HAP-1 (cell line): ENCODE measurements around the gene TENT5A.

ENCODE experiments used
- DNase-seq, 2 experiments: peaks; one replicate each; pipeline ENCODE4 v3.0.0-alpha.2; 2016 to 2020; ENCODE audit warnings: low spot score in 2 of 2
- H3K27me3 ChIP-seq: fragments of 250-450 bp; sonication (Bioruptor Pico); 2 replicates; pipeline ENCODE4 v1.5.1; 2020; ENCODE audit warnings: low read depth, mild to moderate bottlenecking, moderate library complexity
- H3K36me3 ChIP-seq: fragments of 250-450 bp; sonication (Bioruptor Pico); replicated peaks from 2 replicates; pipeline ENCODE4 v1.5.1; 2020; ENCODE audit warnings: mild to moderate bottlenecking
- H3K4me1 ChIP-seq: fragments of 250-450 bp; sonication (Bioruptor Pico); 2 replicates; pipeline ENCODE4 v1.5.1; 2020; ENCODE audit warnings: mild to moderate bottlenecking
- H3K4me3 ChIP-seq: fragments of 250-450 bp; sonication (Bioruptor Pico); 2 replicates; pipeline ENCODE4 v1.5.1; 2020; ENCODE audit warnings: mild to moderate bottlenecking, moderate library complexity
- H3K9me3 ChIP-seq: fragments of 250-450 bp; sonication (Bioruptor Pico); 2 replicates; pipeline ENCODE4 v1.5.1; 2020; ENCODE audit warnings: mild to moderate bottlenecking, moderate library complexity
- in situ Hi-C: fragments of 300-500 bp; cut with MboI; formaldehyde crosslinking; loops from 3 replicates; pipeline ENCODE4 v1.14.3; 2020; ENCODE audit warnings: low sequenced_read_pairs, inconsistent platforms, mixed read lengths

TENT5A gene

GRCh38 chr6:81734500-81735150, 17.9 kb downstream of the TENT5A start:
- in situ Hi-C loops, result no loop called here
- Histone ChIP-seq H3K9me3 (no peaks in the 10 kb centered on the region), H3K4me3 (no peak overlapping the region), H3K4me1 (no peaks in the 10 kb centered on the region), H3K27me3 (no peaks in the 10 kb centered on the region), H3K36me3 (no peaks in the 10 kb centered on the region)
- no peak for DNase-seq

GRCh38 chr6:81734081-81734480, 18.4 kb downstream of the TENT5A start:
- H3K4me3 ChIP-seq, result no peak overlapping the region
- DNase-seq, result no peak
- no peaks in the 10 kb centered on the region for H3K36me3 ChIP-seq
- no peaks in the 10 kb centered on the region for H3K9me3 ChIP-seq
- H3K27me3 ChIP-seq, result no peaks in the 10 kb centered on the region
- in situ Hi-C loops, result no loop called here
- H3K4me1 ChIP-seq, result no peaks in the 10 kb centered on the region

- Histone ChIP-seq H3K36me3 (no peaks in the 10 kb centered on the region), H3K4me1 (no peaks in the 10 kb centered on the region), H3K4me3 (no peak overlapping the region), H3K9me3 (no peaks in the 10 kb centered on the region), H3K27me3 (no peaks in the 10 kb centered on the region)
- DNase-seq, result no peak
- in situ Hi-C loops, result no loop called here
Observed at GRCh38 chr6:81731814-81732213, 20.7 kb downstream of the TENT5A start.

- Histone ChIP-seq H3K27me3 (no peaks in the 10 kb centered on the region), H3K9me3 (no peaks in the 10 kb centered on the region), H3K4me1 (no peaks in the 10 kb centered on the region), H3K4me3 (no peak overlapping the region), H3K36me3 (no peaks in the 10 kb centered on the region)
- in situ Hi-C loops, result no loop called here
- DNase-seq, result no peak
Observed at GRCh38 chr6:81727876-81728517, 24.5 kb downstream of the TENT5A start.

- H3K4me1 ChIP-seq, result no peaks in the 10 kb centered on the region
- no peaks in the 10 kb centered on the region for H3K27me3 ChIP-seq
- no peak for DNase-seq
- in situ Hi-C loops, result no loop called here
- no peak overlapping the region for H3K4me3 ChIP-seq
- H3K36me3 ChIP-seq, result no peaks in the 10 kb centered on the region
- no peaks in the 10 kb centered on the region for H3K9me3 ChIP-seq
Observed at GRCh38 chr6:81725127-81725526, 27.4 kb downstream of the TENT5A start.

- H3K4me1 ChIP-seq, result no peaks in the 10 kb centered on the region
- no peaks in the 10 kb centered on the region for H3K9me3 ChIP-seq
- H3K27me3 ChIP-seq, result no peaks in the 10 kb centered on the region
- no peak overlapping the region for H3K4me3 ChIP-seq
- in situ Hi-C loops, result no loop called here
- DNase-seq, result no peak
- no peaks in the 10 kb centered on the region for H3K36me3 ChIP-seq
Observed at GRCh38 chr6:81722506-81723223, 29.8 kb downstream of the TENT5A start.

- no peaks in the 10 kb centered on the region for H3K36me3 ChIP-seq
- in situ Hi-C loops, result no loop called here
Observed at GRCh38 chr6:81720427-81720826, 32.1 kb downstream of the TENT5A start.

GRCh38 chr6:81718126-81718525, 34.4 kb downstream of the TENT5A start:
- H3K4me1 ChIP-seq, result no peaks in the 10 kb centered on the region
- no peak overlapping the region for H3K4me3 ChIP-seq
- no peaks in the 10 kb centered on the region for H3K36me3 ChIP-seq
- in situ Hi-C loops, result no loop called here
- no peaks in the 10 kb centered on the region for H3K9me3 ChIP-seq
- DNase-seq, result no peak
- 0 out of 2 replicates have a peak, but pooled peaks cover 3% of the 10 kb centered on the region for H3K27me3 ChIP-seq

More at GRCh38 chr6:81720427-81720826, 32.1 kb downstream of the TENT5A start:
- H3K4me1 ChIP-seq, result no peaks in the 10 kb centered on the region
- no peak overlapping the region for H3K4me3 ChIP-seq
- no peaks in the 10 kb centered on the region for H3K9me3 ChIP-seq
- DNase-seq, result no peak
- no peaks in the 10 kb centered on the region for H3K27me3 ChIP-seq

GRCh38 chr6:81714684-81715083, 37.8 kb downstream of the TENT5A start:
- Histone ChIP-seq H3K36me3 (no peaks in the 10 kb centered on the region), H3K4me3 (no peak overlapping the region), H3K4me1 (peaks cover 7% of the 10 kb centered on the region), H3K27me3 (0 out of 2 replicates have a peak, but pooled peaks cover 3% of the 10 kb centered on the region), H3K9me3 (no peaks in the 10 kb centered on the region)
- no peak for DNase-seq
- in situ Hi-C loops, result no loop called here

GRCh38 chr6:81713205-81713604, 39.3 kb downstream of the TENT5A start:
- H3K36me3 ChIP-seq, result no peaks in the 10 kb centered on the region
- DNase-seq, result no peak
- H3K4me3 ChIP-seq, result no peak overlapping the region
- H3K4me1 ChIP-seq, result peaks cover 13% of the 10 kb centered on the region
- 0 out of 2 replicates have a peak, but pooled peaks cover 3% of the 10 kb centered on the region for H3K27me3 ChIP-seq
- in situ Hi-C loops, result no loop called here
- H3K9me3 ChIP-seq, result no peaks in the 10 kb centered on the region

- H3K27me3 ChIP-seq, result no peaks in the 10 kb centered on the region
- in situ Hi-C loops, result no loop called here
- no peak overlapping the region for H3K4me3 ChIP-seq
- H3K9me3 ChIP-seq, result no peaks in the 10 kb centered on the region
- peaks cover 17% of the 10 kb centered on the region for H3K4me1 ChIP-seq
- no peaks in the 10 kb centered on the region for H3K36me3 ChIP-seq
- DNase-seq, result peak; percentile 48 to 67
Observed at GRCh38 chr6:81708113-81708699, 44.3 kb downstream of the TENT5A start.

- in situ Hi-C loops, result no loop called here
- H3K4me3 ChIP-seq, result no peak overlapping the region
- H3K9me3 ChIP-seq, result no peaks in the 10 kb centered on the region
- DNase-seq, result no peak
- H3K27me3 ChIP-seq, result no peaks in the 10 kb centered on the region
- peaks cover 10% of the 10 kb centered on the region; the same call in 1 of the 2 replicates for H3K4me1 ChIP-seq
- no peaks in the 10 kb centered on the region for H3K36me3 ChIP-seq
Observed at GRCh38 chr6:81704700-81705099, 47.8 kb downstream of the TENT5A start.

GRCh38 chr6:81700414-81700813, 52.1 kb downstream of the TENT5A start:
- in situ Hi-C loops, result no loop called here
- peaks cover 10% of the 10 kb centered on the region for H3K4me1 ChIP-seq
- DNase-seq, result no peak
- no peaks in the 10 kb centered on the region for H3K9me3 ChIP-seq
- H3K36me3 ChIP-seq, result no peaks in the 10 kb centered on the region
- H3K27me3 ChIP-seq, result no peaks in the 10 kb centered on the region
- no peak overlapping the region for H3K4me3 ChIP-seq

- in situ Hi-C loops, result no loop called here
- DNase-seq, result no peak
- Histone ChIP-seq H3K4me1 (peaks cover 10% of the 10 kb centered on the region), H3K27me3 (no peaks in the 10 kb centered on the region), H3K9me3 (no peaks in the 10 kb centered on the region), H3K36me3 (no peaks in the 10 kb centered on the region), H3K4me3 (no peak overlapping the region)
Observed at GRCh38 chr6:81697559-81697958, 54.9 kb downstream of the TENT5A start.
